Stimulated activated naive CD8-positive, alpha-beta T cell treated with anti-CD3 and anti-CD28 coated beads, Interleukin-15, Interleukin-2, amounts not matched to agents 100 ng/mL and 50 ng/mL, for 24 hours (primary cell): Measurements from ENCODE around the gene ZNF280B.

Source experiments
- H3K27ac Mint-ChIP-seq: one replicate; pipeline ENCODE4 v1.8.0; 2021; ENCODE audit warnings: mild to moderate bottlenecking, mixed read lengths
- H3K27me3 Mint-ChIP-seq: one replicate; pipeline ENCODE4 v1.8.0; 2021; ENCODE audit warnings: mixed read lengths
- H3K36me3 Mint-ChIP-seq: one replicate; pipeline ENCODE4 v1.8.0; 2021; ENCODE audit warnings: low read depth, mixed read lengths
- H3K4me1 Mint-ChIP-seq: one replicate; pipeline ENCODE4 v1.8.0; 2021; ENCODE audit warnings: low read depth, mixed read lengths
- H3K4me3 Mint-ChIP-seq: one replicate; pipeline ENCODE4 v1.8.0; 2021; ENCODE audit warnings: mild to moderate bottlenecking, mixed read lengths
- H3K9me3 Mint-ChIP-seq: one replicate; pipeline ENCODE4 v1.8.0; 2021; ENCODE audit warnings: mixed read lengths

The ZNF280B gene

GRCh38 chr22:22508274-22509176 lies at the start of gene ZNF280B:
TSS of gene ZNF280B (minus strand) at chr22:22508742. CDS start at chr22:22489398, 19,344 bp downstream.
- H3K4me1 Mint-ChIP-seq = peaks cover 18% of the 10 kb centered on the region
- peaks cover 18% of the 10 kb centered on the region for H3K27me3 Mint-ChIP-seq
- peak within 1 kb of the TSS; percentile 86 for H3K4me3 Mint-ChIP-seq
- H3K9me3 Mint-ChIP-seq = peaks cover 13% of the 10 kb centered on the region
- peaks cover 34% of the 10 kb centered on the region for H3K36me3 Mint-ChIP-seq
- H3K27ac Mint-ChIP-seq = peak within 1 kb of the TSS; percentile 42

- H3K9me3 Mint-ChIP-seq = no peaks in the 10 kb centered on the region
- H3K4me3 Mint-ChIP-seq = no peak overlapping the region
- no peaks in the 10 kb centered on the region for H3K27me3 Mint-ChIP-seq
- no peaks in the 10 kb centered on the region for H3K36me3 Mint-ChIP-seq
- H3K27ac Mint-ChIP-seq = no peak overlapping the region
- peaks cover 5% of the 10 kb centered on the region for H3K4me1 Mint-ChIP-seq
Measured at GRCh38 chr22:22556995-22557925, 48.7 kb upstream of the ZNF280B start.

GRCh38 chr22:22556578-22556977 lies 48.0 kb upstream of the ZNF280B start:
- H3K4me3 Mint-ChIP-seq = no peak overlapping the region
- H3K27me3 Mint-ChIP-seq = no peaks in the 10 kb centered on the region
- H3K9me3 Mint-ChIP-seq = no peaks in the 10 kb centered on the region
- no peaks in the 10 kb centered on the region for H3K36me3 Mint-ChIP-seq
- no peak overlapping the region for H3K27ac Mint-ChIP-seq
- peaks cover 5% of the 10 kb centered on the region for H3K4me1 Mint-ChIP-seq

- Mint-ChIP-seq H3K27ac (no peak overlapping the region), H3K4me3 (no peak overlapping the region), H3K27me3 (no peaks in the 10 kb centered on the region), H3K9me3 (no peaks in the 10 kb centered on the region), H3K36me3 (no peaks in the 10 kb centered on the region), H3K4me1 (peaks cover 5% of the 10 kb centered on the region)
Measured at GRCh38 chr22:22555596-22555995, 47.1 kb upstream of the ZNF280B start.

DNA sequence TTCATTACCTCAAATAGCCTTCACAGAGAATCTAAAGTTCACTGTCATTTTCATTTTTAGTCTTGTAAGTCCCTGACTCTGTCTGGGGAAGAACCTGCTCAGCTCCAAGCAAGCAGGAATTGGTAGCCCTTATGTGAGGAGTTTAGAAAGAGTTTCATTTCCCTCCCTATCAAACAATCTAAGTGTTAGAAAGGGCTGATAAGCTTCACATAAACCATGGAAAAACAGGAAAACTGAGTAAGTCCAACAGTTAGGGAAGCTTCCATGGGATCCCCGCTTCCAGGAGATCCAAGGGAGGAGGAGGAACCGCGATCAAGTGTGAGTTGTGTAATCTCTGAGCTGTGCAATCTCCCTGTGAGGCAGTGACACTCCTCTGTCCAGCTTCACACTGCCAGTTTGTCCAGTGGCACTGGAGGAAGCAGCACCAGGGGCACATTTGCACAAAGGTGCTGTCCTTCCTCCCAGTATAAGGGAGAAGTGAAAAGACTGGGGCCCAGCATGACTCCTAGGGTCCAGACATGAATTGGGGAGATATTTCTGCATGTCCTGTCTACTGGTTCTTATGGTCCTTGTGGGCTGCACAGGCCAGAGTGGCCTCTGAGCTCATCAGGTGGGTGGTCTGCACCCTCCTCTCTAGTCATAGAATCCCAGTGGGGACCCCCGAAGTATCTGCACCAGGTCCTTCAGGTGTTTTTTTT lies 46.2 kb upstream of the ZNF280B start:
- H3K4me3 Mint-ChIP-seq = no peak overlapping the region
- H3K27me3 Mint-ChIP-seq = no peaks in the 10 kb centered on the region
- H3K4me1 Mint-ChIP-seq = peaks cover 5% of the 10 kb centered on the region
- peak overlapping the region; percentile 70 for H3K27ac Mint-ChIP-seq
- no peaks in the 10 kb centered on the region for H3K9me3 Mint-ChIP-seq
- H3K36me3 Mint-ChIP-seq = no peaks in the 10 kb centered on the region

- Mint-ChIP-seq H3K36me3 (no peaks in the 10 kb centered on the region), H3K27ac (peak overlapping the region; percentile 26), H3K4me3 (no peak overlapping the region), H3K4me1 (peaks cover 5% of the 10 kb centered on the region), H3K9me3 (no peaks in the 10 kb centered on the region), H3K27me3 (no peaks in the 10 kb centered on the region)
Measured at GRCh38 chr22:22553735-22554586, 45.4 kb upstream of the ZNF280B start.

- H3K4me3 Mint-ChIP-seq = no peak overlapping the region
- no peaks in the 10 kb centered on the region for H3K27me3 Mint-ChIP-seq
- H3K27ac Mint-ChIP-seq = no peak overlapping the region
- no peaks in the 10 kb centered on the region for H3K9me3 Mint-ChIP-seq
- H3K4me1 Mint-ChIP-seq = peaks cover 5% of the 10 kb centered on the region
- no peaks in the 10 kb centered on the region for H3K36me3 Mint-ChIP-seq
Measured at GRCh38 chr22:22553141-22553540, 44.6 kb upstream of the ZNF280B start.

DNA sequence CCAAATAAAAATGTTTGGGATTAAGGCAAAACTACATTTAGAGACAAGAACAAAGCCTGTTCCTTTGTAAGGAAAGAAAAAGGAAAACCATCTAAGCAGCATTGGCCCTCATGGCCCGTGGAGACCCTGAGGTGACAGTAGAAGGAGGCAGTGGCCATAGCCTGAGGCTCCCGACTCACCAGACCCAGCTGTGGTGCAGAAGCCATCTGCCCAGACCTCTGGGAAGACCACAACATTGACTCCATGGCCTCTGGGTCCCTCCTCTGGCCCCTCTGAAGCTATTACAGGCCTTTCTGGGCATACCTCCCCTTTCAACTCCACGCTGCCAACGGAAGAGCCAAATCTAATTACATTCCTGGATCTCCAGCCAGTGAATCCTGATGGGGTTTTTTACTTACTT lies 44.1 kb upstream of the ZNF280B start:
- Mint-ChIP-seq H3K4me1 (peaks cover 5% of the 10 kb centered on the region), H3K4me3 (no peak overlapping the region), H3K27ac (no peak overlapping the region), H3K36me3 (no peaks in the 10 kb centered on the region), H3K27me3 (no peaks in the 10 kb centered on the region), H3K9me3 (no peaks in the 10 kb centered on the region)

- Mint-ChIP-seq H3K27me3 (no peaks in the 10 kb centered on the region), H3K9me3 (no peaks in the 10 kb centered on the region), H3K4me3 (no peak overlapping the region), H3K27ac (no peak overlapping the region), H3K4me1 (peaks cover 5% of the 10 kb centered on the region), H3K36me3 (no peaks in the 10 kb centered on the region)
Measured at GRCh38 chr22:22550789-22551434, 42.4 kb upstream of the ZNF280B start.

GRCh38 chr22:22548910-22549309 lies 40.4 kb upstream of the ZNF280B start:
- Mint-ChIP-seq H3K36me3 (no peaks in the 10 kb centered on the region), H3K4me3 (no peak overlapping the region), H3K9me3 (no peaks in the 10 kb centered on the region), H3K27me3 (no peaks in the 10 kb centered on the region), H3K4me1 (no peaks in the 10 kb centered on the region), H3K27ac (no peak overlapping the region)

DNA sequence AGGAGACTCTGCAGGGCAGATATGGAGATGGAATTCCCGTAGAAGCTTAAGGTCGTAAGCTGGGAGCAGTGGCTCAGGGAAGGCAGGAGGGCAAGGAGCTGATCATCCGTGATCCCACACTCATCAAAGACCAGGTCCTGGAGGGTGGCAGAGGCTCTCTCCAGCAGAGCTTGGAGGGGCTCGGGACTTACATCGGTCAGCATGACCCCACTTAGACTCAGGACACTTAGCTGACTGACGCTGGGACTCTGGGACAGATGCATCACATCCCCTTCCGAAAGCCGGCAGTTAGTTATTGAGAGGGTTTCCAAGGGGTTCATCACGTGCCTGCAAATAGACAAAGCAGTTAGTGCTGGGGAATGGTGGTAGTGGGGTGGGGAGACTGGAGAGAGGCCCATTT lies 39.8 kb upstream of the ZNF280B start:
- Mint-ChIP-seq H3K27ac (no peak overlapping the region), H3K4me1 (no peaks in the 10 kb centered on the region), H3K4me3 (no peak overlapping the region), H3K36me3 (no peaks in the 10 kb centered on the region), H3K9me3 (no peaks in the 10 kb centered on the region), H3K27me3 (no peaks in the 10 kb centered on the region)

DNA sequence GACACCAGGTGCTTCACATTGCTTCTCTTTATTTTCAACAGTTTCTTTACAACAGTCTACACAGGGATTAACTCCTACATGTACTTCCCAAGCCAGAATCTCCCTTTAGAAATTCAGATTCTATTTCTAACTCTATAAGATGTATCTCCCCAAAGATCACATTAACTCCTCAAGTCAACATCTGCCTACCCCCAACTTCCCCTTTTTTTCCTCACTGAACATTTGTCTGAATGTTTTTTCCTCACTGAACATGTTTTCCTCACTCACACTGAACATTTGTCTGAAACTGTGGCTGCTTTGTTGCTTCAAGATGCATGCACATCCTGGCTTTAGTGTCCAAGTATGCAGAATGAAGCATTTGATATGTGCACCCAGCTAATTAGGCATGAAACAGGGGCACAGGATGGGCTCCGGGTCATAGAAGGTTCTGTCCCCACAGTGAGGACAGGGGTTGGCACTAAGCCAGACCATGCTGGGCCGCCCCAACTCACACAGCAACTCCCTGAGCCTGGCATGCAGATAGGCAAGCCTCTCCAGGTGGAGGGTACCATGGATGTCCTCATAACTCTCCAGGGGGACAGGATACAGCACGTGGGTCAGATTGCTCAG lies 39.3 kb upstream of the ZNF280B start:
- Mint-ChIP-seq H3K36me3 (no peaks in the 10 kb centered on the region), H3K4me3 (no peak overlapping the region), H3K27me3 (no peaks in the 10 kb centered on the region), H3K27ac (no peak overlapping the region), H3K9me3 (no peaks in the 10 kb centered on the region), H3K4me1 (no peaks in the 10 kb centered on the region)

DNA sequence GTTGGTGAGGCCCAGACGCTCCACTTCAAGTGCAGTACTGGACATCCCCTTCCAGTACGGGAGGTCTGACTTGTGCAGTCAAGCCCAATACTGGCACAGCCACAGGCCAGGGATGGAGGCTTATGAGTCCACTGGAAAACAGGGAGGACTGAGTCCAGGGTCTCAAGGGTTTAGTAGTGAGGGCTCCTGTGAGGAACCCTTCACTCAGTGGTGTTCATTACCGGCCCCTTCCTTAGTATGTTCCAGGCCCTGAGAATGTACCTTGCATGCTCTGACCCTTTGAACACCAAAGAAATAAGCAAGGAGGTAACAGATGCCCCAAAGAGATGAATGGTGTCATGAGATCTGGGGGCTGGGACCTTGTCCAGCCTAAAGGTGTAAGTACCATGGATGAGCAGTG lies 38.7 kb upstream of the ZNF280B start:
- Mint-ChIP-seq H3K9me3 (no peaks in the 10 kb centered on the region), H3K27me3 (no peaks in the 10 kb centered on the region), H3K4me3 (no peak overlapping the region), H3K4me1 (no peaks in the 10 kb centered on the region), H3K27ac (no peak overlapping the region), H3K36me3 (no peaks in the 10 kb centered on the region)
